Left renal pelvis (tissue), 4 donors: ENCODE results near the gene FBXL20. TPM values are rescaled to one million over a fixed set of nuclear protein-coding genes. Genes with fewer than 3 reads are reported as not detected.
"Not testable (repeated sequence)": the region's sequence is repeated elsewhere in the genome, so short reads cannot be mapped to it uniquely, and the experiment has no call there.

Source experiments
- DNase-seq, 4 donors: peaks; one replicate each; pipeline ENCODE4 v3.0.0-alpha.2; 2013; ENCODE audit warnings: low read depth in 4 of 4, low spot score in 3 of 4
- polyA plus RNA-seq, 4 donors: library from polyadenylated mRNA; unstranded; fragments of 120-200 nt; gene quantifications; one replicate each; pipeline ENCODE4 v1.2.1, GENCODE V29; 2013; ENCODE audit not compliant: insufficient read length in 4 of 4

The FBXL20 gene
- 10 to 100 TPM; 12.9 to 14.3 (median 13.6) TPM for polyA plus RNA-seq

- DNase-seq: peak; percentile 81 to 91 (median 90)
Measured at GRCh38 chr17:39401412-39402243, at the start of gene FBXL20. Gene FBXL20, minus strand, starts transcription at chr17:39401626. Its CDS starts 224 bp downstream, at chr17:39401402.

GRCh38 chr17:39450847-39451581 is 49.6 kb upstream of the FBXL20 start, which contains the start of gene MED1:
Gene MED1, minus strand, starts transcription at chr17:39451263. Its CDS starts 201 bp downstream, at chr17:39451062.
- DNase-seq: peak; percentile 94 to 99 (median 98)

GRCh38 chr17:39450051-39450450 is 48.6 kb upstream of the FBXL20 start:
- DNase-seq: no peak

GRCh38 chr17:39447561-39447960 is 46.1 kb upstream of the FBXL20 start:
- DNase-seq: no peak

GRCh38 chr17:39443326-39443725 is 41.9 kb upstream of the FBXL20 start:
- no peak for DNase-seq

GRCh38 chr17:39439868-39440267 is 38.4 kb upstream of the FBXL20 start:
- not testable (repeated sequence) for DNase-seq

- no peak for DNase-seq
Measured at GRCh38 chr17:39429600-39429999, 28.2 kb upstream of the FBXL20 start.

GRCh38 chr17:39416141-39416540 is 14.7 kb upstream of the FBXL20 start:
- no peak for DNase-seq

- no peak for DNase-seq
Measured at GRCh38 chr17:39410279-39410678, 8.9 kb upstream of the FBXL20 start.

GRCh38 chr17:39408360-39408759 is 6.9 kb upstream of the FBXL20 start:
- no peak for DNase-seq

- no peak for DNase-seq
Measured at GRCh38 chr17:39406951-39407350, 5.5 kb upstream of the FBXL20 start.

GRCh38 chr17:39405436-39405835 is 4.0 kb upstream of the FBXL20 start:
- no peak for DNase-seq

- DNase-seq: no peak
Measured at GRCh38 chr17:39404542-39405378, 3.3 kb upstream of the FBXL20 start.

GRCh38 chr17:39402890-39403605 is 1.6 kb upstream of the FBXL20 start:
- no peak for DNase-seq

- DNase-seq: peak; percentile 77 to 88 (median 83)
Measured at GRCh38 chr17:39402244-39402889, 941 bp upstream of the FBXL20 start.

GRCh38 chr17:39400547-39401411 is 647 bp downstream of the FBXL20 start:
- DNase-seq: no peak

GRCh38 chr17:39399791-39400190 is 1.6 kb downstream of the FBXL20 start:
- DNase-seq: no peak

GRCh38 chr17:39393736-39394135 is 7.7 kb downstream of the FBXL20 start:
- DNase-seq: no peak

GRCh38 chr17:39391448-39391847 is 10.0 kb downstream of the FBXL20 start:
- DNase-seq: no peak
